ENCODE data around the gene PAK1IP1.
A peak's percentile ranks its signal among the peaks of the same experiment; 100 is the strongest.

PAK1IP1 gene

DNA sequence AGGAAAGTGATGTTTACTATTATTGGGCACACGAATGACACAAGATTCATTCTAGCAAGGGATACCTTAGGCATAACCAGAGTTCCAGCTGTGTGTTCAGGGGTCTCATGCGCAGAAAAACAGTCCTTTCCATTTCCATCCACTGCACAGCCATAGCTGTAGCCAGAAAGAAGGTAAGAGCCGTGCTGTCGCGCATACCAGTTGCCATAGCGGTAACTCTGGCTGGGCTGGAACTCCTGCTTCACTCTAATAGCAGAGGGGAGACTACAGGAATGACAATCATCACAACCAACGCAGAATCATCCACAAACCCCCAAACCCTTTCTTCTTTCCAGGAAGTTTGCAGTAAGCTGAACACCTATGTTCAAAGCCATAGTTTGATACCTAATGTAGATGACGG, 7.9 kb upstream of the PAK1IP1 start:
- no peaks in the 10 kb centered on the region for H3K9me3 ChIP-seq (ENCODE audit: severe bottlenecking)

DNA sequence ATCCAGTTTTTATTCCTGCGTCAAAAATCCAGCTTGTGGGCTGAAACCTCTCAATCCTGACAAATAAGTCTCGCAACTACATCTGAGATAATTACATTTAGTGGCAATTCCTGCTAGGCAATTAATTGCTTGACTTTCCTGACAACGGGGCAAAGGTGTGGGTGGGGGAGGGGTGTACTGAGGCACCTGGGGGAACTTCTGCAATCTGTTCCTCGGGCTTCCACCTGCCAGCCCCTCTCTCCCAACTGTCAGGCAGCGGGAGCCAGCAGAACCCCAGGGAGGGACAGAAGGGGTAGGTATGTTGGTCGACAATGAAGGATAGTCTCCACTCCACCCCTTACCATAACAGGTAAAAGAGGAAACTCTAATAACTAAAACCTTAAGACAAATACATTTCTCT, 7.2 kb upstream of the PAK1IP1 start:
- H3K27me3 ChIP-seq (ENCODE audit: insufficient read depth, poor library complexity, severe bottlenecking), result no peaks in the 10 kb centered on the region
- TF ChIP-seq, protein P1, sequence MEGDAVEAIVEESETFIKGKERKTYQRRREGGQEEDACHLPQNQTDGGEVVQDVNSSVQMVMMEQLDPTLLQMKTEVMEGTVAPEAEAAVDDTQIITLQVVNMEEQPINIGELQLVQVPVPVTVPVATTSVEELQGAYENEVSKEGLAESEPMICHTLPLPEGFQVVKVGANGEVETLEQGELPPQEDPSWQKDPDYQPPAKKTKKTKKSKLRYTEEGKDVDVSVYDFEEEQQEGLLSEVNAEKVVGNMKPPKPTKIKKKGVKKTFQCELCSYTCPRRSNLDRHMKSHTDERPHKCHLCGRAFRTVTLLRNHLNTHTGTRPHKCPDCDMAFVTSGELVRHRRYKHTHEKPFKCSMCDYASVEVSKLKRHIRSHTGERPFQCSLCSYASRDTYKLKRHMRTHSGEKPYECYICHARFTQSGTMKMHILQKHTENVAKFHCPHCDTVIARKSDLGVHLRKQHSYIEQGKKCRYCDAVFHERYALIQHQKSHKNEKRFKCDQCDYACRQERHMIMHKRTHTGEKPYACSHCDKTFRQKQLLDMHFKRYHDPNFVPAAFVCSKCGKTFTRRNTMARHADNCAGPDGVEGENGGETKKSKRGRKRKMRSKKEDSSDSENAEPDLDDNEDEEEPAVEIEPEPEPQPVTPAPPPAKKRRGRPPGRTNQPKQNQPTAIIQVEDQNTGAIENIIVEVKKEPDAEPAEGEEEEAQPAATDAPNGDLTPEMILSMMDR (IDR thresholded peaks at IDR 0.05; ENCODE audit: poor library complexity, severe bottlenecking), result no peak
- no peaks in the 10 kb centered on the region for H3K9me3 ChIP-seq (ENCODE audit: severe bottlenecking)
- no peak for DNase-seq (ENCODE audit: low spot score)
- H3K4me3 ChIP-seq (ENCODE audit: severe bottlenecking), result no peak overlapping the region
- no peak overlapping the region for H3K27ac ChIP-seq (ENCODE audit: poor library complexity, severe bottlenecking)
- peaks cover 2% of the 10 kb centered on the region; the same call in 1 of the 2 replicates for H3K36me3 ChIP-seq (ENCODE audit: low read depth)
- H3K4me1 ChIP-seq (ENCODE audit: insufficient read depth, poor library complexity, severe bottlenecking), result no peaks in the 10 kb centered on the region
- no peak for ATAC-seq (ENCODE audit: low read depth)

More for the DNA sequence above, 7.9 kb upstream of the PAK1IP1 start:
- no peaks in the 10 kb centered on the region for H3K4me1 ChIP-seq (ENCODE audit: insufficient read depth, poor library complexity, severe bottlenecking)
- DNase-seq (ENCODE audit: low spot score) (no peak), ATAC-seq (ENCODE audit: low read depth) (no peak)
- H3K27me3 ChIP-seq (ENCODE audit: insufficient read depth, poor library complexity, severe bottlenecking), result no peaks in the 10 kb centered on the region
- H3K27ac ChIP-seq (ENCODE audit: poor library complexity, severe bottlenecking), result no peak overlapping the region
- TF ChIP-seq, protein P1 (IDR thresholded peaks at IDR 0.05; ENCODE audit: poor library complexity, severe bottlenecking), result no peak
- no peak overlapping the region for H3K4me3 ChIP-seq (ENCODE audit: severe bottlenecking)
- H3K36me3 ChIP-seq (ENCODE audit: low read depth), result no peaks in the 10 kb centered on the region

DNA sequence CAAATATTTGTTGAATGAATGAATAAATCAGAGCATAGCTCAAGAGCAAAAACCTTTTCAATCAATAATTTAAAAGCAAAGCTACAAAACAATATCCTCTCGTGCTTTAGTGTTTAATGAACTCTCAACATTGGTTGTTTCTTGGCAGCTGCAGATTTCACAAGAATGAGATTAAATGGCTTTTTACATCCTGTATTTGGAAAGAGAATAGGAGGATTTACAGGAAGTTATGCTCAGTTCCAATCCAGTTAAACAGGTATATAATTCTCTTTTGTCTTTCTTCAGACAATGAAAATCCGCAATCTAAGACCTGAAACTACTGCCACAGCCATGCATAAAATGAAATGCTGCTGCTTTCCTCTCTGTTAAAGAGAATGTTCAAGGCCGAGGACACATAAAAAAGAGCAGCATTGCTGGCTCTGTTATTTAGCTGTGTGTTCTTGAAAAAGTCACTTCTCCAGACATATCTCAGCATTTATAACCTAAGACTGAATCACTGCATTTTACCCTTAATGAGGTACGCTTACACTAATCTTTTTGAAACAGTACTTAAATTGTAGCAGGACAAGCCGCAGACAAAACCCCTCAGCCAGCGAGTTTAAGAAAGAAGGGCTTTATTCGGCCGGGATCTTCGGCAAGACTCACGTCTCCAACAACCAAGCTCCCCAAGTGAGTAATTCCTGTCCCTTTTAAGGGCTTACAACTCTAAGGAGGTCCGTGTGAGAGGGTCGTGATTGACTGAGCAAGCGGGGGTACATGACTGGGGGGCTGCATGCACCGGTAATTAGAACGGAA, 3.9 kb upstream of the PAK1IP1 start:
- TF ChIP-seq, protein P1 (IDR thresholded peaks at IDR 0.05; ENCODE audit: poor library complexity, severe bottlenecking), result no peak
- ATAC-seq (ENCODE audit: low read depth) (no peak), DNase-seq (ENCODE audit: low spot score) (no peak)
- Histone ChIP-seq H3K27ac (ENCODE audit: poor library complexity, severe bottlenecking) (no peak overlapping the region), H3K4me3 (ENCODE audit: severe bottlenecking) (no peak overlapping the region), H3K27me3 (ENCODE audit: insufficient read depth, poor library complexity, severe bottlenecking) (no peaks in the 10 kb centered on the region), H3K9me3 (ENCODE audit: severe bottlenecking) (peaks cover 2% of the 10 kb centered on the region), H3K4me1 (ENCODE audit: insufficient read depth, poor library complexity, severe bottlenecking) (peaks cover 3% of the 10 kb centered on the region), H3K36me3 (ENCODE audit: low read depth) (peaks cover 5% of the 10 kb centered on the region; the same call in 1 of the 2 replicates)

DNA sequence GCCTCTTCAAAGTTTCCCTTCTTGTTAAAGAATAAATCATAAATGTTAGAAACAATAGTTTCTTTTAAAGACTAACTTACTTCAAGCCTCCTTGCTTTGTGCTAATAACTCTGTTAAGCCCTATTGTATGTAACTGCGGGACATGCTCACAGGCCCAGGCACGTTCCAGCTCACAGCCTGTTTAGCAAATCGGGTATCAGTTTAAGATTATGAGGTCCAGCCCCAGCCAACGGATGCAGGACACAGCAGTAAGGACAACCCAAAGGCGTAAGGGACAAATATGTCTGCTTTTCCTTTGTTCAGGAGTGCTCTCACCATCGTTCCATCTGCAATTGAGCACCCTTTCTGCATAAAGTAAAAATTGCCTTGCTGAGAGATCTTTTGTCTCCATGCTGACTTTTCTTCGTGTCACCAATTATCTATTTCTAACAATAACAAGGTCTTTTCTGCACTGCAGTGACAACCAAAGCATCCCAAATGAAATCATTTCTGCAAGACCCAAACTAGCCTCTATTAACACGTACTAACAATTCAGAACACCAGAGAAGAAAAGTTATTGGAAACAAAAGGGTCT, 1.7 kb upstream of the PAK1IP1 start:
- Histone ChIP-seq H3K27ac (ENCODE audit: poor library complexity, severe bottlenecking) (no peak overlapping the region), H3K27me3 (ENCODE audit: insufficient read depth, poor library complexity, severe bottlenecking) (no peaks in the 10 kb centered on the region), H3K9me3 (ENCODE audit: severe bottlenecking) (peaks cover 2% of the 10 kb centered on the region), H3K36me3 (ENCODE audit: low read depth) (peaks cover 18% of the 10 kb centered on the region), H3K4me1 (ENCODE audit: insufficient read depth, poor library complexity, severe bottlenecking) (peaks cover 10% of the 10 kb centered on the region), H3K4me3 (ENCODE audit: severe bottlenecking) (peak overlapping the region; percentile 87)
- TF ChIP-seq, protein P1 (IDR thresholded peaks at IDR 0.05; ENCODE audit: poor library complexity, severe bottlenecking), result no peak
- DNase-seq (ENCODE audit: low spot score) (no peak), ATAC-seq (ENCODE audit: low read depth) (no peak)
